GM13977 (cell line): Measurements from ENCODE around the gene PTPRE.

ENCODE experiments used
- DNase-seq: peaks from one replicate; pipeline ENCODE4 v3.0.0; 2012; ENCODE audit warnings: low spot score
- in situ Hi-C: fragments of 300-500 bp; cut with MboI; formaldehyde crosslinking; loops from one replicate; pipeline ENCODE4 v1.12.0; 2022; ENCODE audit warnings: low sequenced_read_pairs, low pct_unique_long_range_greater_than_20kb, mixed read lengths, inconsistent platforms; ENCODE audit not compliant: unreplicated experiment
- TF ChIP-seq, protein P1 (sequence below): IDR thresholded peaks from 2 replicates; pipeline ENCODE4 v1.5.1; 2012; ENCODE audit warnings: mild to moderate bottlenecking, control low read depth; ENCODE audit not compliant: insufficient read depth; ENCODE audit errors: extremely low read depth, missing control alignments

PTPRE gene

DNA sequence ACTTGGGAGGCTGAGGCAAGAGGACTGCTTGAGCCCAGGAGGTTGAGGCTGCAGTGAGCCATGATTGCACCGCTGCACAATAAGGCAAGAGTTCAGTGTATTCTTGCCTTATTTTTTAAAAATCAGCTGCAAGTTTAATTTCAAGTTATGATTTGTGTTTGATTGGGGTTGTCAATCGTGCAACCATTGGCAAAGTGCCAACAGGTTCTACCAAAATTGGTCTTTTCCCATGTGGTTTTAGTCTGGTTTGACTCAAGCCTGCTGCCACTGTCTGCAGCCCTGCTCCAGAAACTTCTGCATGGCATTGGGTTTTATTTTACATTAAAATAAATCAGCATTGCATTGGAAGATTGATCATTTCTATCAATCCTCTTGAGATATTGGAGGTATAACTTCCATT, 72.7 kb downstream of the PTPRE start:
- TF ChIP-seq, protein P1, sequence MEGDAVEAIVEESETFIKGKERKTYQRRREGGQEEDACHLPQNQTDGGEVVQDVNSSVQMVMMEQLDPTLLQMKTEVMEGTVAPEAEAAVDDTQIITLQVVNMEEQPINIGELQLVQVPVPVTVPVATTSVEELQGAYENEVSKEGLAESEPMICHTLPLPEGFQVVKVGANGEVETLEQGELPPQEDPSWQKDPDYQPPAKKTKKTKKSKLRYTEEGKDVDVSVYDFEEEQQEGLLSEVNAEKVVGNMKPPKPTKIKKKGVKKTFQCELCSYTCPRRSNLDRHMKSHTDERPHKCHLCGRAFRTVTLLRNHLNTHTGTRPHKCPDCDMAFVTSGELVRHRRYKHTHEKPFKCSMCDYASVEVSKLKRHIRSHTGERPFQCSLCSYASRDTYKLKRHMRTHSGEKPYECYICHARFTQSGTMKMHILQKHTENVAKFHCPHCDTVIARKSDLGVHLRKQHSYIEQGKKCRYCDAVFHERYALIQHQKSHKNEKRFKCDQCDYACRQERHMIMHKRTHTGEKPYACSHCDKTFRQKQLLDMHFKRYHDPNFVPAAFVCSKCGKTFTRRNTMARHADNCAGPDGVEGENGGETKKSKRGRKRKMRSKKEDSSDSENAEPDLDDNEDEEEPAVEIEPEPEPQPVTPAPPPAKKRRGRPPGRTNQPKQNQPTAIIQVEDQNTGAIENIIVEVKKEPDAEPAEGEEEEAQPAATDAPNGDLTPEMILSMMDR = no peak
- DNase-seq = no peak
- in situ Hi-C loops = no loop called here

DNA sequence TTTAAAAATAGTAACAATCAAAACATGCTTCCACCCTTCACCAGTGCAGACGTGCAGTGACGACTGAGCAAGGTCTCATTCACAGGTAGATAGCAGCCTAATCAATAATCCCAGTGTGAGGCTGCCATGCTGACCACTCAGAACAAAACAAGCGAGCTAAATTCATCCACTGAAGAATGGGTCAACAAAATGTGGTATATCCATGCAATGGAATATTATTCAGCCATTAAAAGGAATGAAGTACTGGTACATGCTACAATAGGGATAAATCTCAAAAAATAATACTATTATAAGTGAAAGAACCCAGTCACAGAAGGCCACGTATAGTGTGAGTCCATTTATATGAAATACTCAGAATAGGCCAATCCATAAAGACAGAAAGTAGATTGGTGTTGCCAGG, 74.0 kb downstream of the PTPRE start:
- TF ChIP-seq, protein P1 = no peak
- no peak for DNase-seq
- in situ Hi-C loops = no loop called here

DNA sequence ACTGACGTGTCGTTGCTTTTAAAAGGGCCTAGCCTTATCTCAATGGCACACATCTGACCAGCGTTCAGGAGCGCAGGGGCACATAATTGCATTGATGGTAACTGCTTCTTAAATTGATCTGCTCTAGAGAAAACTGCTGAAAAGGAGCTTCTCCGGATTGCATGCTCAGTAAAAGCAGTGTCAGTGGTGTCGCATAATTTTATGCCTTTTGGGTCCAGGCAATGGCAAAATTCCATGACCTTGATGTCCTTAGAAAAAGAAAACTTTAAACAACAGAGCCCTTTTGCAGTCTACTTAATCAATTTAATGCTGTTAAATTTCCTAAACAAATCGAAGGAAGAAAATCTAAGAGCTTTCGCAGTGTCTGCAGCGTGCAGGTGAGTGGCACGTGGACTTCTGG, 75.7 kb downstream of the PTPRE start:
- no peak for DNase-seq
- in situ Hi-C loops = no loop called here
- TF ChIP-seq, protein P1 = no peak

DNA sequence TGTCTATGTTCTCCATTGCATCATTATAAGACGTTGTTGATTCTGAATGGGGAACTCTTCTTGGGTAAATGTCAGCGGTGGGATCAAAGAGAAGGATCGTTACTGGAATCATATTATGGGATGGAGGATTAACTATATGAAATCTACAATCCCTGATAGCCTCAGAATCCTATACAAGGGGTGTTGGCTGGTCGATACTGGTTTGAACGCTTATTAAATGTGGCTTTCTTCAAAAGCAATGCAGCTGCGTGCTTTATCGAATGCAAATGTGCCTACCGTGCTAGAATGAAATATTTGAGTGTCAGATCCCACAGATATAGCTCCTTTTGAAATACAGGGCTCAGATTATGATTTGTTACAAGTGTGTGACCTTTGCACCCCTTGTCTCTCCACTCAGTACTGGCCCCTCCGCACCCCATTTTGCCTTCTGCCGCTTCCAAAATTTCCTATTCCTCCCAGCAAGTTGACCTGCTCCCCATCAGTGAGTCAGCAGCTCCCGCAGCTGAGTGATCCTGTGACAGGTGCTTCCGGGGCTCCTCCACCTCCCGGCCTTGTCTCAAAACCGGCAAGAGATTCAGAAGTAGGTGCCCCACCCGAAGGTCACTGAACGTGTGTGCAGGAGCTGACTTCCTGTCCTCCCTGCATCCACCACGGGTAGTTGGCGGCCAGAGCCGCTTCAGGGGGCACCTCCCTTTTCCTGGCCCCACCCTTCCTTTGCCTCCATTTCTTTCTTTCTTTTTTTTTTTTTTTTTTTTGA, 76.6 kb downstream of the PTPRE start:
- DNase-seq = no peak
- in situ Hi-C loops = no loop called here
- TF ChIP-seq, protein P1 = no peak

DNA sequence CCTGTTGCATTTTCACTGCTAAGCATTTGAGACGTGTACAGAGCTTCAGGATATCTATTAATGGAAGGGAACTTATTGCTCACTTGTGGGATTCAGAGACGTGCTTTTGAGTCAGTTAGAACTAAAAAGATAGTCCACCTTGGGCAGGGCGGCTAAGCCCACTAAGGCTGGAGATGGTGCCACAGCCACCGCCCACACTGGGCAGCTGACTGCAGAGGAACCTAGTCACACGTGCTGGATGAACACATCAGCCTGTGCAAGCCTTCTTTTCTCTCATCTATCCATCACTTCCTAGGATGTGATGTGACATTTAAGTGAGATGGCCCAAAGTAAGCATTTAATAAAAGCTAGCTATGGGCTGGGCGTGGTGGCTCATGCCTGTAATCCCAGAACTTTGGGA, 78.0 kb downstream of the PTPRE start:
- TF ChIP-seq, protein P1 = no peak
- in situ Hi-C loops = no loop called here
- DNase-seq = no peak

DNA sequence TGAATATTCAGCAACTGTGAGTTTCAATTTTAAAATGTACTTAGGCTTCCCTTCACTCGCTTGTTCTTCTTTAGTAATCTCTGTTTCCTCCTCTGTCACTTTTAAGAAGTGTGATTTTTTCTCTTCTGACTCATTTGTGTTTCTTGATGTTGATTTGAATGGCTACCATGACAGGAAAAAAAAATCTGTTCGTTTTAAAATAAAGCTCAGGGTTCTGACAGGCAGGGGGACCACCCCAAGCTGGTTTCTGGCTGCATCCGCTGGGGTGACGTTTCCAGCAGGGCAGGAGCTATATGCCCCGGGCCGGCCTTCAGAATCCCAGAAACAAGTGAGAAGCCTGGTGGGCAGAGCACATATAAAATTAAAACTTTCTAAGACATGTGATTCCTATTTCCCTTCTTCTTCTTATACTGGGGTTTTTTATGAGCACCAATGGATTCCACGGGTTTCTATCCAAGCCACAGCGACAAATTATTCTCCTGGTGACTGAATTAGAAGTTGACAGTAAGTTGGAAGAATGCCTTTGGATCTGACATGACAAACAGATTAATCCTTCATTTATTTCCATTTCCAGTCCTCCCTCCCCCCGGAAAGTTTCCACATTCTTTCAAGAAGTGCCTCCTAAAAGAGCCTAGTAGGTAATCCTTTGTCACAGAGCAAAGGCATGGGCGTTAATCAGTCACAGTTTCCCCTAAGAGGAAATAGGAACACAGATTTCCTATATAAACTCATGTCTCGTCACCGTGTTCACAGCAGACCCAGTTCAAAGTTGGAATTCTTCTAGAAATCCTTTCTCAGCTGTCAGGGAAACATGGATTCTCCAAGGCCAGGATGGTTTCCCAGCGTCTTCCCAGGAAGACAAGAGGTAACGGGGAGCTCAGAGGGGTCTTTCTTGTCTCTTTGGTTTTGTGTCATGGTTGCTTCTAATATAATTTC, 79.9 kb downstream of the PTPRE start:
- TF ChIP-seq, protein P1 = no peak

More for the DNA sequence above, 79.9 kb downstream of the PTPRE start:
- in situ Hi-C loops = no loop called here
- DNase-seq = no peak
